GM19351 (cell line): ENCODE data around the gene USP54.
A peak's percentile ranks its signal among the peaks of the same experiment; 100 is the strongest.
"Not testable (repeated sequence)": the region's sequence is repeated elsewhere in the genome, so short reads cannot be mapped to it uniquely, and the experiment has no call there.

Experiments
- ATAC-seq: cut with Tn5 transposase; IDR thresholded peaks from one replicate; pipeline ENCODE4 v1.9.1; 2021; ENCODE audit warnings: mild to moderate bottlenecking, moderate library complexity; ENCODE audit not compliant: unreplicated experiment

The USP54 gene, protein sequence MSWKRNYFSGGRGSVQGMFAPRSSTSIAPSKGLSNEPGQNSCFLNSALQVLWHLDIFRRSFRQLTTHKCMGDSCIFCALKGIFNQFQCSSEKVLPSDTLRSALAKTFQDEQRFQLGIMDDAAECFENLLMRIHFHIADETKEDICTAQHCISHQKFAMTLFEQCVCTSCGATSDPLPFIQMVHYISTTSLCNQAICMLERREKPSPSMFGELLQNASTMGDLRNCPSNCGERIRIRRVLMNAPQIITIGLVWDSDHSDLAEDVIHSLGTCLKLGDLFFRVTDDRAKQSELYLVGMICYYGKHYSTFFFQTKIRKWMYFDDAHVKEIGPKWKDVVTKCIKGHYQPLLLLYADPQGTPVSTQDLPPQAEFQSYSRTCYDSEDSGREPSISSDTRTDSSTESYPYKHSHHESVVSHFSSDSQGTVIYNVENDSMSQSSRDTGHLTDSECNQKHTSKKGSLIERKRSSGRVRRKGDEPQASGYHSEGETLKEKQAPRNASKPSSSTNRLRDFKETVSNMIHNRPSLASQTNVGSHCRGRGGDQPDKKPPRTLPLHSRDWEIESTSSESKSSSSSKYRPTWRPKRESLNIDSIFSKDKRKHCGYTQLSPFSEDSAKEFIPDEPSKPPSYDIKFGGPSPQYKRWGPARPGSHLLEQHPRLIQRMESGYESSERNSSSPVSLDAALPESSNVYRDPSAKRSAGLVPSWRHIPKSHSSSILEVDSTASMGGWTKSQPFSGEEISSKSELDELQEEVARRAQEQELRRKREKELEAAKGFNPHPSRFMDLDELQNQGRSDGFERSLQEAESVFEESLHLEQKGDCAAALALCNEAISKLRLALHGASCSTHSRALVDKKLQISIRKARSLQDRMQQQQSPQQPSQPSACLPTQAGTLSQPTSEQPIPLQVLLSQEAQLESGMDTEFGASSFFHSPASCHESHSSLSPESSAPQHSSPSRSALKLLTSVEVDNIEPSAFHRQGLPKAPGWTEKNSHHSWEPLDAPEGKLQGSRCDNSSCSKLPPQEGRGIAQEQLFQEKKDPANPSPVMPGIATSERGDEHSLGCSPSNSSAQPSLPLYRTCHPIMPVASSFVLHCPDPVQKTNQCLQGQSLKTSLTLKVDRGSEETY (N-terminal part only)

GRCh38 chr10:73590881-73591799 is at the start of gene USP54:
Gene USP54 (minus strand): TSS chr10:73591342. CDS start chr10:73575658, 15,684 bp downstream.
- ATAC-seq: no peak

GRCh38 chr10:73639286-73639685 is 48.1 kb upstream of the USP54 start:
- no peak for ATAC-seq

DNA sequence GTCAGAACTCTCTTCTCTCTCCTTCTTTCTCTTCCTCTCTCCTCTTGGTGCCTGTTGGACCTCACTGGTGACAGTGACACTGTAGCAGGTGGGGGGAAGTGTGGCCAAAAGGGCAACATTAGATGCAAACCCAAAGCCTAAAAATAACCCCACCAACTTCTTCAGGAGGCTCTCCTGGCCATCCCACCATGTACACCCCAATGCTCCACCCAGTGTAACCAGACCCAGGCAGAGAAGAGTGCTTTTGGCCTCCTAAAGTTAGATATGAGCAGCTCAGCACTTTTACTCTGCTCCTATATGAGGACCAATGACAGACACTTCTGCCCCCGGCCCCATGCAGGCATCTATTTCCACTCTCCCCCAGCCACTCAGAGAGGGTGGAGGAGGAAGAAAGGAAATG is 44.6 kb upstream of the USP54 start:
- no peak for ATAC-seq

DNA sequence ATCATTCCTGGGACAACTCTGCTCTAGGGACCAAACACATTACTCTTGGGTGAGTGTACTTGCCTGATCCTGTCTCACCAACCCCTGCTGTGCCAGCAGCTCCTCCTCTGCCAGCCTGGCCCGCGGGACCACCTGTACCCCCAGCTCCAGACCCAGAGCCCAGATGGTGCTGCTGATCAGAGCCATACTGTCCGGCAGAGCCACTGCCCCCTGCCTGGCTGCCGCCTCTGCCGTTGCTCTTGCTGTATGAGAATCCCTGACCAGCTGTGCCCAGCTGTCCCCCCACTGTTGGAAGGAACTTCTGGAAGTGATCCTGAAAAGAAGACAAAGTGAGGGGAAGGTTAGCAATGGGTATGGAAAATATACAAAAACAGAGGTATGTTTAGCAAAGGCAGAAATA is 43.3 kb upstream of the USP54 start:
- no peak for ATAC-seq

DNA sequence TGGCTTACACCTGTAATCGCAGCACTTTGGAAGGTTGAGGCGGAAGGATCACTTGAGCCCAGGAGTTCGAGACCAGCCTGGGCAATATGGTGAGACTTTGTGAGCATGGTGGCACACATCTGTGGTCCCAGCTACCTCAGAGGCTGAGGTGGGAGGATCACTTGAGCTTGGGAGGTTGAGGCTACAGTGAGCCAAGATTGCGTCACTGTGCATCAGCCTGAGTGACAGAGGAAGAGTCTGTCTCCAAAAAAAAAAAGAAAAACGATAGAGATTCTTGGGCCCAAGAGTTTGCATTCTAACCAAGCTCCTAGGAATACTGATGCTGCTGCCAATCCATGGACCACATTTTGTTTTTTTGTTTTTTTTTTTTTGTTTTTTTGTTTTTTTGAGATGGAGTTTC is 38.0 kb upstream of the USP54 start:
- ATAC-seq: no peak

GRCh38 chr10:73628405-73628804 is 37.3 kb upstream of the USP54 start:
- ATAC-seq: no peak

DNA sequence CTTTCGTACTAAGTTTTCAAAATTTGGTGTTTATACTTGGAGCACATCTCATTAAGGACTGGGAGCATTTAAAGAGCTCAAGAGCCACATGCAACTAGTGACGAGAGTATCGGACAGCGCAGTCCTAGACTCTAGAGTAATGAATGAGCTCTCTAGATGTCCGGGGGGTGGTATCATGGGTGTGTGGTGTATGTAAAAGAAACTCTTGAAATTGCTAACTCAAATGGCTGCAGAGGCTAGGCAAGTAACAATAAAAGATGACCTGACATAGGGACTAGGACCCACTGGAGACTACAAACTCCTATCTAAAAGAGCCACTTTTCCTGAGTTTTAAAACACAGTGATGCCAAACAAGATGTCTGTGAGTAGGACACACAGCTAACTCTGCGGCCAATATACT is 36.2 kb upstream of the USP54 start:
- no peak for ATAC-seq

DNA sequence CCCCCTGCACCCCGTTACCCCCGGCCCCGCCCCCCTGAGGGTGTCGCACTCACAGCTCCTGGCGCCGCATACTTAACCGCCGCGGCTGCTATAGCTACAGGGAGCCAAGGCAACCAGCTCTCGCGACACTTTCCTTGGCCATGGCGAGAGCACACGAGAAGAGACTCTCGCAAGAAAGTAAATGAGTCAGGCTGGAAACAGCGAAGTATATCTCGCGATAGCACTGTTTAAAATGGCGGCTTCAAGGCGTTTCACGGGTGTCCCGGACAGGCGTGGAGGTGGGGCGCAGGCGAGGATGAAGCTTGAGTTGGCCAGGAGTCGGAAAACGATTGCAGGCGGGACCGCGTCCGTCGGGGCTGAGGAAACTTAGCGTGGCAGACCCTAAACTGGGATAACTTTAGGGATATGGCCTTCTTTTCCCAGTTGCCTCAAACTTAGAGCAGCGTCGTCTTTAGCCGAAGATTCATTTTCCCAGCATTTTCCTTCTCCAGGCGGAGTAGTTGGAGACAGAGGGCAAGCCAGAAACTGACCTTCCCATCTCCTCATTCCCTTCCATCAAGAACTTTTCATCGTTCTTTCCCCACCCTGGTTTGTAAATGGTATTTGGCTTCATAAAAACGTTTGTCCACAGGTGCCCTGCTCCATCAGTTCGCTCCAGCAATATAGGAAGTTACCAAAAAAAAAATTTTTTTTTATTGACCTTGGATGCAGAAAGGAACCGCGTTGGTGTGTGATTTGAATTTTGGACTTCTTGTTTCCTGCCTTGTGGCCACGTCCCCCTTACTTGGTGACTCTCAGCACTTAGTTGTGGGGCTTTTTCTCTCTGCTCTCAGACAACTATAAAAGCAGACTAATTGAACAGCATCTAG is 35.0 kb upstream of the USP54 start:
- peak; percentile 95 for ATAC-seq

GRCh38 chr10:73625004-73625883 is 34.1 kb upstream of the USP54 start:
- peak; percentile 38 for ATAC-seq

DNA sequence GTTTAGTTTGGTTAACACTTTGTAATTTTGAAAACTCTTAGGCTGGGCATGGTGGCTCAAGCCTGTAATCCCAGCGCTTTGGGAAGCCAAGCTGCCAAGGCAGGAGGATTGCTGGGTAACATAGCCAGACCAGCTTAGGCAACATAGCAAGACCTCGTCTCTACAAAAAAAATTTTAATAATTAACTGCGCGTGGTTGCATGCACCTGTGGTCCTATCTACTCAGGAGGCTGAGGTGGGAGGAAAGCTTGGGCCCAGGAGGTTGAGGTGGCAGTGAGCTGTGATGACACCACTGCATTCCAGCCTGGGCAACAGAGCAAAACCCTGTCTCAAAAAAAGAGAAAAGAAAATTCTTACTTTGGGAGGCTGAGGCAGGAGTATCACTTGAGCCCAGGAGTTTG is 31.9 kb upstream of the USP54 start:
- no peak for ATAC-seq

DNA sequence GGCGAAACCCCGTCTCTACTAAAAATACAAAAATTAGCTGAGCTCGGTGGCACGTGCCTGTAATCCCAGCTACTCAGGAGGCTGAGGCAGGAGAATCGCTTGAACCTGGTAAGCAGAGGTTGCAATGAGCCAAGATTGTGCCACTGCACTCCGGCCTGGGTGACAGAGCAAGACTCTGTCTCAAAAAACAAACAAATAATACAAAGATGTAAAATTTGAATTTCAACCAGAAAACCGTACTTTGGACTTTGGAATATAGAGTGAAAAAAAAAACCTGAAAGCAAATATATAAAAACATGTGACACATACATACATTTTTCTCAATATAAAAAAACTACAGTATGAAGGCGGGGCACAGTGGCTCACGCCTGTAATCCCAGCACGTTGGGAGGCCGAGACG is 29.8 kb upstream of the USP54 start:
- not testable (repeated sequence) for ATAC-seq

- not testable (repeated sequence) for ATAC-seq
Measured at GRCh38 chr10:73617143-73617542, 26.0 kb upstream of the USP54 start.

DNA sequence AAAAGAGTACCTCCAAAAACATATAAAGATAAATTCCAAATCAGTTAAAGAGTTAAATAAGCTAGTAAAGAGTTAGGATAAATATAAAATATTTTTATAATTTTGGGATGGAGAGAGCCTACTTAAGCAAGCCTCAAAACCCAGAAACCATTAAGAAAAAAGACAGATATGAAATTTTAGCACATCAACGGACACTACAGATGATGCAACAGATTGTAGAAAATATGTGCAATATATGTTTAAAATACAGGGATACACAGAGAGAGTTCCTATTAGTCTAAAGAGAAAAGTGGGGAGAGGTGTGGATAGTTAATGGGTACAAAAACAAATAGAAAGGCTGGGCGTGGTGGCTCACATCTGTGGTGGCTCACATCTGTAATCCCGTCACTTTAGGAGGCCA is 23.6 kb upstream of the USP54 start:
- no peak for ATAC-seq

DNA sequence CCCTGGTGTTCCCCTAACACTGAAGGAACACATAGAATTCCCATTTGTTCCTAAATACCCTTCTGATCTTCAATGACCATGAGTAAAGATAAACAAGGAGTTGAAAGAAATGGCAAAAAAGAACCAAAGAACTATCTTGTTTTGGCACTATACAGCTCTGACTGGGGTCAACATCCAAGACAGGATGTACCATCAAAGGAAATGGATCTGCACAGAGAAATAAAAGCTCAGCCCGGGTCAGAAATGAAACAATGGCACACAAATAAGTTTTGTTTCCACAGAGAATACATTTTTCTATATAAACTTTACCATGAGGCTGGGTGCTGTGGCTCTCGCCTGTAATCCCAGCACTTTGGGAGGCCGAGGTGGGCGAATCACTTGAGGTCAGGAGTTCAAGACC is 18.0 kb upstream of the USP54 start:
- no peak for ATAC-seq

GRCh38 chr10:73601486-73601921 is 10.4 kb upstream of the USP54 start:
- no peak for ATAC-seq

DNA sequence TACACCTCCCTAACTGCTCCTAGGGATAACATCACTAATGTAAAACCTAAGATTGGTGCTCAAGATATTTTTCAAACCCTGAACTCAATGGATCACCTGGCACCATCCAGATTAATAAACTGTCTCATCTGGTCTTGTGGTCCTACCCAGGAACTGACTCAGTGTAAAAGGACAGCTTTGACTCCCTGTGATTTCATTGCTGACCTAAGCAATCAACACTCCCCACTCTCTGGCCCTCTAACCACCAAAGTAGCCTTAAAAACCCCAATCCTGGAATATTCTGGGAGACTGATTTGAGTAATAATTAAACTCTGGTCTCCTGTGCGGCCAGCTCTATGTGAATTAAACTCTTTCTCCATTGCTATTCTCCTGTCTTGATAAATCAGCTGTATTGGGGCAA is 6.2 kb upstream of the USP54 start:
- no peak for ATAC-seq

DNA sequence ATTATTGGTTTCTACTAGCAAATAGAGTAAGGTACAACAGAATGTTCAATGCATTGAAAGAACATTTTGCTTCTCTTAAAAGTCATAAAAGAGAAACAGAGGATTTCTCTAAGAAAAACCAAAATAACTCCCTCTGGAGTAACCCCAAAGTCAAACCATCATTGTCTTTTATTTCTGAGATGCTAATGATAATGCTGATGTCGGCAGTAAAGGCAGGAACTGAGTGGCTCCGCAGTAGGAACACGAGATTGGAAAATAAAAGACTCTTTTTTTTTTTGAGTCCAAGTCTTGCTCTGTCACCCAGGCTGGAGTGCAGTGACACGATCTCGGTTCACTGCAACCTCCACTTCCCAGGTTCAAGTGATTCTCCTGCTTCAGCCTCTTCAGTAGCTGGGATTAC is 2.7 kb upstream of the USP54 start:
- no peak for ATAC-seq

DNA sequence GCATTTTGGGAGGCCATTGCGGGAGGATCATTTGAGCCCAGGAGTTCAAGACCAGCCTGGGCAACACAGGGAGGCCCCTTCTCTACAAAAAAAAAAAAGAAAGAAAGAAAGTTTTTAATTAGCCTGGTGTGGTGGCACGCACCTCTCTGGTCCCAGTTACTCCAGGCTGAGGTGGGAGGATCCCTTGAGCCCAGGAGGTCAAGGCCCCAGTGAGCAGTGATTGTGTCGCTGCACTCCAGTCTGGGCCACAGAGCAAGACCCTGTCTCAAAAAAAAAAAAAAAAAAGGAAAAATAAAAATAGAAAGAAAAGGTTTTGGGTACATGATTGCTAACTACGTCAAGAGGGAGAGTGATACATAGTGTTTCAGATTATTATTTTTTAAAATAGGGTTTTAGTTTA is 2.0 kb upstream of the USP54 start:
- no peak for ATAC-seq
